NCI-H345 (cell line): ENCODE measurements around the gene TRAK1.

Experiments
- DNase-seq: peaks from one replicate; lab custom pipeline; 2025; lab: John Stamatoyannopoulos, UW

TRAK1 gene

GRCh38 chr3:42123824-42124658 is 32.9 kb downstream of the TRAK1 start:
- no peak for DNase-seq

GRCh38 chr3:42127226-42127625 is 36.1 kb downstream of the TRAK1 start:
- DNase-seq: no peak

GRCh38 chr3:42128526-42128925 is 37.4 kb downstream of the TRAK1 start:
- DNase-seq: no peak

- no peak for DNase-seq
Measured at GRCh38 chr3:42129014-42129953, 38.1 kb downstream of the TRAK1 start.

- no peak for DNase-seq
Measured at GRCh38 chr3:42130007-42130328, 38.8 kb downstream of the TRAK1 start.

- no peak for DNase-seq
Measured at GRCh38 chr3:42130329-42131070, 39.3 kb downstream of the TRAK1 start.

GRCh38 chr3:42133500-42134298 is 42.5 kb downstream of the TRAK1 start:
- no peak for DNase-seq

- DNase-seq: no peak
Measured at GRCh38 chr3:42134867-42135464, 43.8 kb downstream of the TRAK1 start.

- DNase-seq: no peak
Measured at GRCh38 chr3:42139621-42140453, 48.7 kb downstream of the TRAK1 start.

- DNase-seq: no peak
Measured at GRCh38 chr3:42140665-42141203, 49.6 kb downstream of the TRAK1 start.

- DNase-seq: no peak
Measured at GRCh38 chr3:42143440-42143839, 52.3 kb downstream of the TRAK1 start.

GRCh38 chr3:42144209-42144608 is 53.1 kb downstream of the TRAK1 start:
- DNase-seq: no peak

GRCh38 chr3:42148086-42148848 is 57.1 kb downstream of the TRAK1 start:
- no peak for DNase-seq

- no peak for DNase-seq
Measured at GRCh38 chr3:42148982-42149432, 57.9 kb downstream of the TRAK1 start.

GRCh38 chr3:42149532-42149931 is 58.4 kb downstream of the TRAK1 start:
- no peak for DNase-seq

GRCh38 chr3:42149975-42150374 is 58.8 kb downstream of the TRAK1 start:
- DNase-seq: no peak

- no peak for DNase-seq
Measured at GRCh38 chr3:42151596-42152168, 60.5 kb downstream of the TRAK1 start.

GRCh38 chr3:42152193-42152592 is 61.0 kb downstream of the TRAK1 start:
- DNase-seq: no peak

GRCh38 chr3:42153039-42153438 is 61.9 kb downstream of the TRAK1 start:
- DNase-seq: no peak
